ENCODE results near the gene GTF3C2.

Gene GTF3C2

DNA sequence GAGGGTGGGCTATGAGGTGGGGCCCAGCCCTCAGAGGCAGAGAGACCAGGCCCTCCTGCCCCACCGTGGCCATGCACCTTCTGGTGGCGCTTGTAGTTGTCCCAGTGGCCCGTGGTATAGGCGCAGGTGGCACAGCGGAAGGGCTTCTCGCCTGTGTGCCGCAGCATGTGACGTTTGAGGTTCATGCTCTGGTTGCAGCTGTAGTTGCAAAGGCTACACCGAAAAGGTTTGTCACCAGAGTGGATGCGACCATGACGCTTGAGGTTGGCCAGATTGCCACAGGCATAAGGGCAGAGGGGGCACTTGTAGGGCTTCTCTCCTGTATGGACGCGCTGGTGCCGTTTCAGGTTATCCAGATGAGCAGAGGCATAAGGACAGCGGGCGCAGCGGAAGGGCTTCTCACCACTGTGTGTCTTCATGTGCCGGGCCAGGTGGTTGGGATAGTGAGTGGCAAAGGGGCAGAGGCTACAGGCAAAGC is 21.1 kb upstream of the GTF3C2 start:
- no peak overlapping the region for H3K4me3 ChIP-seq (ENCODE audit: low read length)
- no peak for TF ChIP-seq ZNF274 (IDR thresholded peaks at IDR 0.05; ENCODE audit: low read depth, low read length)

DNA sequence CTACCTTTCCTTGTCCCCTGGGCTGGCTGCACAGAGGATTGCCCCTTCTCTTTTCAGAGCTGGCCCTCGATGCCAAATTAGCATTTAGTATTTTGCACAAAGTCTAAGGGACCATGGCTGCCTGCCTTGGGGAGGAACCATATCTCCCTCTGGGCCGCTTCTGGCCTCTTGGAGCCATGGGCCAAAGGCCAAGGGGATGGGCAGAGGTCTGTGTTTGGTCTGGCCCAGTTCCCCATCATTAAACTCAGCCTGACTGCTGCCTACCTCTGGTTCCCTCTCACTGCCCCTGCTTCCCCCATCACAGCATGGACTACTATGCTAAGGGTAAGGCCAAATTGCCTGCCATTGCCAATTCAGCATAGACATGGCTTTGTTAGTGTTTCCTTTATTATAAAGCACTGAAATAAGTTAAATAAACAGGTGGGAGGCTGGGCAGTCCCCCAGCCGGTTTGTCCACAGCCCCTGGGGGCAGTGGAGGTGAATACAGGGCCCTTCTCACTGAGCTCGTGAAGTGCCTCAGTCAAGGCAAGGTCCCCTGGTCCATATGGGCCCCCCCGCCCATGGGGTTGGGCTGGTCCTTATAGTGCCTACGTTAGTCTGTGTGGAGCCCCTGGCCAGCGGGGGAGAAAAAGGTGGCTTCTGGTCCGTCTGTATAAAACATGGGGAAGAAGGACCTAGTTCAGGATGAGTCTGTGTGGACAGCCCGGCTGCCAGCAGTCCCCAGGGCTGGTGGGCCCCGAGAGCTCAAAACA is 20.5 kb upstream of the GTF3C2 start:
- no peak for TF ChIP-seq ZNF274 (IDR thresholded peaks at IDR 0.05; ENCODE audit: low read depth, low read length)
- no peak overlapping the region for H3K4me3 ChIP-seq (ENCODE audit: low read length)

DNA sequence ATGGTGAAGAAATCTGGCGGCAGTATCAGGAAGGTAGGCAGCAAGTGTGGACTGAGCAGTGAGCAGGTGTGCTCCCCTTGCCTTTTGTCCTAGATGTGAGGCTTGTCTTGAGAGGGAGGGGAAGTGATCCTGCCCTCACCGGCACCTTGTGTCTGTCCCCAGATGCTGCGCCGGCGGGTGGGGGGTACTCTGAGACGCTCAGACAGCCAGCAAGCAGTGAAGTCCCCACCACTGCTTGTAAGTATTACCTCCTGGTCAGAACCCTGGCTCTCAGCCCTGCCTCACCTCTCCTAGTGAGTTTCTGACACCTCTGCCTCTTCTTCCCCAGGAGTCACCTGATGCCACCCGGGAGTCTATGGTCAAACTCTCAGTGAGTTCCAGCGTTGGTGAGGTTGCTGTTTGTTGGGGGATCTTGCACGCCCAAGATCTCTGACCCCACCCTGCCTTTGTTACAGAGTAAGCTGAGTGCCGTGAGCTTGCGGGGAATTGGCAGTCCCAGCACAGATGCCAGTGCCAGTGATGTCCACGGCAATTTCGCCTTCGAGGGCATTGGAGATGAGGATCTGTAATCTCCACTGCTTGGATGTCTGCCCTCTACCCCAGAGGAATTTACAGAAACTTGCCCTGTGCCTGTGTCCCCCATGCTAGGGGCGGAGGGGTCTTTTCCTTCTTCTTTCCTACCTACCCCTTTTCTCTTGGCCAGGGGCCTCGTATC is 19.7 kb upstream of the GTF3C2 start:
- no peak for TF ChIP-seq ZNF274 (IDR thresholded peaks at IDR 0.05; ENCODE audit: low read depth, low read length)
- no peak overlapping the region for H3K4me3 ChIP-seq (ENCODE audit: low read length)

DNA sequence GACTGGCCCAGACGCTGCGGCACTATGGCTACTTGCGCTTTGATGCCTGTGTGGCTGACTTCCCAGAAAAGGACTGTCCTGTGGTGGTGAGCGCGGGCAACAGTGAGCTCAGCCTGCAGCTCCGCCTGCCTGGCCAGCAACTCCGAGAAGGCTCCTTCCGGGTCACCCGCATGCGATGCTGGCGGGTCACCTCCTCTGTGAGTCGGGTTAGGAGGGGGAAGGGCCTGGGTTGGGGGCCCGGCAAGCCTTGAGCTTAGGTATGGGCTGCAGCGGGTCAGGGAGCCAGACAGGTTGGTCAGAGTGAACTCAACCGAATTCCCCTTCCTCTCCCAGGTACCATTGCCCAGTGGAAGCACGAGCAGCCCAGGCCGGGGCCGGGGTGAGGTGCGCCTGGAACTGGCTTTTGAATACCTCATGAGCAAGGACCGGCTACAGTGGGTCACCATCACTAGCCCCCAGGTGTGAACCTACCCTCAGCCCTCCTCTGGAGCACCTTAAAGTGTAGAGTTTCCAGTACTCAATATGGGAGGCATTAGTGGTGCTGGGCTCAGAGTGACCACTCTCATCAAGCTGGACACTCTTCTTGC is 19.0 kb upstream of the GTF3C2 start:
- no peak overlapping the region for H3K4me3 ChIP-seq (ENCODE audit: low read length)
- TF ChIP-seq ZNF274 (IDR thresholded peaks at IDR 0.05; ENCODE audit: low read depth, low read length): no peak

DNA sequence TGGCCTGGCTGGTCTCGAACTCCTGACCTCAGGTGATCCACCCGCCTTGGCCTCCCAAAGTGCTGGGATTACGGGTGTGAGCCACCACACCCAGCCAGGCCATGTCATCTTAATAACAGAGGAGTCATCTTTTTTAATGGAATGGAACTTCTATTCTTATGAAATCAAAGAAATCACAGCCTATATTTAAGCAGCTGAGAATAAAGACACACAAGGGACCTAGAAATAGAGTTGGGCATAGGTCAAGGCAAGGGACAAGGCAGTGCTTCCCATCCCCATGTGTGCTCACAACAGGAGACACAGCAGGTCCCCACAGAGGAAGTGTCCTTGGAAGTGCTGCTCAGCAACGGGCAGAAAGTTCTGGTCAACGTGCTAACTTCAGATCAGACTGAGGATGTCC is 17.0 kb upstream of the GTF3C2 start:
- TF ChIP-seq ZNF274 (IDR thresholded peaks at IDR 0.05; ENCODE audit: low read depth, low read length): no peak
- no peak overlapping the region for H3K4me3 ChIP-seq (ENCODE audit: low read length)

DNA sequence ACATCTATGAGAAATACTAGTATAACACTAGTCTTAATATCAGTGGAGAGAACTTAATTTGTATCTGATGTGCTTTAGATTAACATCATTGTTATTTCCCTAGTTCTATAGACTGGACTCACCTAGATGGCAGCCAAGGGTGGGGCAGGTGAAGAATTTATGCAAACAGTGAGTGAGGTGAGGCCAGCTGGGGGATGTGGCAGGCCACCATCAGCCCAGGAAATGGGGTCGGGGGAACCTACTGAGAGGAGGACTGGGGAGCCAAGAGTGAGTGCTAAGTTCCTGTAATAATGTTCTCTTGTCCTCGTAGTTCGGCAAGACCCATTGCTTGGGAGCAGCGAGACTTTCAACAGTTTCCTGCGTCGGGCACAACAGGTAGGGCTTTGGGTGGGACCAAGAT is 16.4 kb upstream of the GTF3C2 start:
- TF ChIP-seq ZNF274 (IDR thresholded peaks at IDR 0.05; ENCODE audit: low read depth, low read length): no peak
- H3K4me3 ChIP-seq (ENCODE audit: low read length): no peak overlapping the region

DNA sequence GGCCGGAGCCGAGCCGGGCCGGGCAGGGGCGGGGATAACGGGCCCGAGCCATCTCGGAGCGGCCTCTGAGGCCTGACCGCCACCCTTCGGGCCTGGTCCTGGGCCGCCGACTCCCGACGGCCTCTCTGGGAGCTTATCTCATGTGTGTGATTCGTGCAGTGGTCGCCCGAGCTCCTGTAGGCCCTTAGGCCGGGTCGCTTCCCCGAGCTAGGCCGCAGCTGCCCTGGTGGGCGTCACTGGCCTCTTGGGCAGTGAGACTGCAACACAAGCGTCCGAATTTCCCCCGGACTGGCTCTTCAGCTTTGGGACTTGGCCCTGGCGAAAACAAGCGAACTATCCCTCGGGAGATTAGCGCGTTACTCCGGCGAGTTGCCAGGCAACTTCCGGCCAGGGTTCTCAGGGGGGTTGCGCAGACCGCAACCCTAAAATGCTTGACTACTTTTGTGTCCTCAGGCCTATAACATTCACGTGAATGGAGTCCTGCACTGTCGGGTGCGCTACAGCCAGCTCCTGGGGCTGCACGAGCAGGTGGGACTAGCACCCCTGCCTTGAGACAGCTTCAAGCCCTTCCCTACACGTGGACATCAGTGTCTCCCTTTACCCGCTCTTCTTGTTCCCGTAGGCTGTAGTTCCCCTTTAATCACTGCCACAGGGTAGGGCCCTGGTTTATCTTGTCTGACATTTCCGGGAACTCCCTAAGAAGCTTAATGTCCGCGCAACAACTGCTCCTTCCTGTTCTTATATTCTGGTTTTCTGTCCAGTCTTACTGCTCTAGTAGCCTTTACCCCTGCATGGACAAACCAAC is 14.5 kb upstream of the GTF3C2 start:
- peak overlapping the region; percentile 73 for H3K4me3 ChIP-seq (ENCODE audit: low read length)
- TF ChIP-seq ZNF274 (IDR thresholded peaks at IDR 0.05; ENCODE audit: low read depth, low read length): no peak

DNA sequence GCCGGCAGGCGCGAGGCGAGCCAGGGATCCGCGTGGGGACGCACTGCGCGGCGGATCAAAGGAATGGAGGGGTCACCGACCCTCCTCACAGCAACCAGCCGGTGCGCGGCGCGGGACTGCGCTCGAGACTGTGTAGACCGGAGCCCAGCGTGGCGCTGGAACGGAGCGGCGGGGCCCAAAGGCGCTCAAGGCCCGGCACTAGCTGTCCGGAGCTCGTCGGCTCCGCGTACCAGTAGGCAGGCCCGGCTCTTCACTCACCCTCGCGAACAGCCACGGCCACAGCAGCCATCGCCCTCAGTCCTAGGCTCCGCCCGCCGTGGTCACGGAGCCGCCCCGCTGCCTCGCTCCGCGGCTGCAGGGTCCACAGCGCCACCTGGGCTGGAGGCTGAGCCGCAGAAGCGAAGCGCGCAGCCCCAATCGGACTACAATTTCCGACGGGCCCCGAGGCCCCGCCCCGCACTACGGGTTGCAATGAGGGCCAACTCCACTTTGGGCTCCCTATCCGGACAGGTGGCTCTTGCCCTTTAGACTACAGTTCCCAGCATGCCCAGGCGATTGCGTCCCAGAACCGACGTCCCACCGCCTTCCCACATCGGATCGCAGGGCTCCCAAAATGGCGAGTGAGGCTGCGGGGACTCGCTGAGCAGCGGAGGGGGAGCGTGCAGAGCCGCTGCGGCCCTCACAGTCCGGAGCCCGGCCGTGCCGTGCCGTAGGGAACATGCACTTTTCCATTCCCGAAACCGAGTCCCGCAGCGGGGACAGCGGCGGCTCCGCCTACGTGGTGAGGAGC is 13.7 kb upstream of the GTF3C2 start, which contains the start of the genes EIF2B4 and SNX17:
EIF2B4 (minus strand) TSS at position 313 of the 790 bp plus-strand sequence; CDS start at position 289, 24 bp downstream.
SNX17 (plus strand) TSS at position 591 of the 790 bp plus-strand sequence; CDS start at position 719, 128 bp downstream.
- peak within 1 kb of the TSS; percentile 73 for H3K4me3 ChIP-seq (ENCODE audit: low read length)
- no peak for TF ChIP-seq ZNF274 (IDR thresholded peaks at IDR 0.05; ENCODE audit: low read depth, low read length)

DNA sequence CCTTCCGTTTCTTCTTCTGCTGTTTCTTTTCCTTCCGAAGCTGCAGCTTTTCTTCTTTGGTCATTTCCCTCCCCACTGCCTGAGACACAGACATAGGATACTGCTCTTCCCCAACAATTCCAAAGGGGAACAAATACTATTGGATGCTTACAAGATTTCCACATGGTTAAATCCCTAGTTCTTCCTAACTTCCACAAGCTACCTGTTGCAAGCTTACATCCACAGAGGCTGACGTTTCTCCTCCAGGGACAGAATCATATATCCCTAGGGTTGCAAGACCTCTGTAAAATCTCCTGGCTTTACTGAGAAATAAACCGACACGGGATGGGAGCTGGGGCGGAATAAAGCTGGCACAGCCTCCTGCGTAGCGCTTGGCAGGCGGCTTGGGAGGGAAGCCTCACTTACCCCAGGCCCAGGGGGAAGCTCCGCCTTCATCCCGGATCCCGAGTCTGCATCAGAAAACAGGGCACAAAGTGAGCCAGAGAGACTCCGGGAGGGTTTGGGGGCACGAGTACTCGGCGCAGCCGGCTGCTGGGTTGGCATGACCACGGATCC is 13.0 kb upstream of the GTF3C2 start:
- no peak for TF ChIP-seq ZNF274 (IDR thresholded peaks at IDR 0.05; ENCODE audit: low read depth, low read length)
- H3K4me3 ChIP-seq (ENCODE audit: low read length): peak overlapping the region; percentile 68

DNA sequence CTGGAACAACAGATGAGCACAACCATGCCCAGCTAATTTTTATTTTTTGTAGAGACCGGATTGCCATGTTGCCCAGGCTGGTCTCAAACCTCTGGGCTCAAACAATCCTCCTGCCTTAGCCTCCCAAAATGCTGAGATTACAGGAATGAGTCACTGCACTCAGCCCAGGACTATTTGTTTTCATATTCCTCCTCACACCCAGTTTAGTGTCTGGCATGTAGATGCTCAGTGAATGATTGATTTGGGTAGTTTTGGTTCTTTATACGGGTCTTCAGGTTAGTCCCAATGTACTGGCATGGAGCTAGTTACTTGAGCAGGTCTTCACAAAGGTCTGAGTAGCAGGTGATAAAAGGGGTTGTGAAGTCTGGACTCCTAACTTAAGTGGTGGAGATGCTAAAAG is 7.4 kb upstream of the GTF3C2 start:
- TF ChIP-seq ZNF274 (IDR thresholded peaks at IDR 0.05; ENCODE audit: low read depth, low read length): no peak
- no peak overlapping the region for H3K4me3 ChIP-seq (ENCODE audit: low read length)

DNA sequence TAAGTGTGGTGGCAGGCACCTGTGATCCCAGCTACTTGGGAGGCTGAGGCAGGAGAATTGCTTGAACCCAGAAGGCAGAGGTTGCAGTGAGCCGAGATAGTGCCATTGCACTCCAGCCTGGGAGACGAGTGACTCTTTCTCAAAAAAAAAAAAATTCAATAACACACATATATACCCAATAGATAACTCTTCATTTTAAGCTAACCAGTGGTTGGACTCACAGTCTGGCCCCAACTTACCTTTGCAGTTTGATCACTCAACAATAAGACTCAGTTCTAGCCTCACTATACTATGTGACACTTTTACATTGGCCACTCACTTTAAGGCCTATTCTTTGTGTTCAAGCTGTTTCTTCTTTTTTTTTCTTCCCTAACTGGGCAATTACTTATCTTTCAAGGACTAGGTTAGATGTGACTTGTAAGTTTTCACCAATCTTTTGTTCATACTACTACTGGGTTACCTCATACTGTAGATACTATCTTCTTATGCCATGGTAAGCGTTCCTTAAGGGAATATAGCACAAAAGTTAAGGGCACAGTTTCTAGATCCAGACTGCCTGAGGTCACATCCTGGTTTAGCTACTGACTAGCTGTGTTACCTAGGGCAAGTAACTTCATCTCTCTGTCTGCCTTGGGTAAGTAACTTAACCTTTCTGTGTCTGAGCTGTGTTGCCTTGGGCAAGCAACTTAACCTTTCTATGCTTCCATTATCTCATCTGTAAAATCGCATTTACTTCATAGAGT is 6.3 kb upstream of the GTF3C2 start:
- no peak overlapping the region for H3K4me3 ChIP-seq (ENCODE audit: low read length)
- no peak for TF ChIP-seq ZNF274 (IDR thresholded peaks at IDR 0.05; ENCODE audit: low read depth, low read length)

DNA sequence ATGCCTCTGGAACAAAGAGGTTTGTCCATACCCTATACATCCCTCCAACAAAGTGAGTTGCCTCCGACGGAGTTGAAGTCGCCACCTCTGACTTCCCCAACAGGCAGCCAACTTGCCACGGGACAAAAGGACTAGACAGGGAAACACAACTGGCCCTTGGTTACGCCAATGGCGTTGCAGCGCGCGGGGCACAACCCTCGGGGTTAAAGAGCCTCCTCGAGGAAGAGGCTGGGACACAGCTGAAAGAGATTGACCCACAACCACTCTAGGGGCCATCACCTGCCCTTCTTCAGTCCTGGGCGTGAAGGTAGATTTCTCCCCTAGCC is 545 bp downstream of the GTF3C2 start:
- TF ChIP-seq ZNF274 (IDR thresholded peaks at IDR 0.05; ENCODE audit: low read depth, low read length): no peak
- H3K4me3 ChIP-seq (ENCODE audit: low read length): peak overlapping the region; percentile 91
